KMS-11 (cell line): Measurements from ENCODE around the gene RRN3.
"Not testable (repeated sequence)": the region's sequence is repeated elsewhere in the genome, so short reads cannot be mapped to it uniquely, and the experiment has no call there.

ENCODE experiments used
- H2AFZ ChIP-seq: fragments of 200-600 bp; sonication (generic); 2 replicates; pipeline ENCODE4 v1.6.1; 2016; ENCODE audit warnings: antibody characterized with exemption, mixed run types, low read depth
- H3K27ac ChIP-seq: fragments of 200-600 bp; sonication (generic); 2 replicates; pipeline ENCODE4 v1.6.1; 2016; ENCODE audit warnings: mild to moderate bottlenecking, mixed run types
- H3K27me3 ChIP-seq: fragments of 200-600 bp; sonication (generic); 2 replicates; pipeline ENCODE4 v1.6.1; 2017; ENCODE audit warnings: mild to moderate bottlenecking, low read depth, mixed run types, moderate library complexity; ENCODE audit not compliant: insufficient read depth
- H3K36me3 ChIP-seq: fragments of 200-600 bp; sonication (generic); 2 replicates; pipeline ENCODE4 v1.6.1; 2017; ENCODE audit warnings: mild to moderate bottlenecking, mixed run types; ENCODE audit not compliant: insufficient read depth
- H3K4me1 ChIP-seq: fragments of 200-600 bp; sonication (generic); 2 replicates; pipeline ENCODE4 v1.6.1; 2016; ENCODE audit warnings: mild to moderate bottlenecking, low read depth, mixed run types; ENCODE audit not compliant: poor library complexity, severe bottlenecking
- H3K4me2 ChIP-seq: fragments of 200-600 bp; sonication (generic); 2 replicates; pipeline ENCODE4 v1.7.0; 2016; ENCODE audit warnings: mild to moderate bottlenecking, mixed run types
- H3K4me3 ChIP-seq: fragments of 200-600 bp; sonication (generic); IDR thresholded peaks from 2 replicates; pipeline ENCODE4 v1.6.1; 2017; ENCODE audit warnings: low read depth, low read length, mixed read lengths; ENCODE audit not compliant: insufficient read depth
- H3K79me2 ChIP-seq: fragments of 200-600 bp; sonication (generic); 2 replicates; pipeline ENCODE4 v1.6.1; 2016; ENCODE audit warnings: low read depth, mixed run types; ENCODE audit not compliant: insufficient read depth
- H3K9ac ChIP-seq: fragments of 200-600 bp; sonication (generic); 2 replicates; pipeline ENCODE4 v1.6.1; 2016; ENCODE audit warnings: mild to moderate bottlenecking, mixed run types
- H4K20me1 ChIP-seq: fragments of 200-600 bp; sonication (generic); 2 replicates; pipeline ENCODE4 v1.6.1; 2016; ENCODE audit warnings: mild to moderate bottlenecking, mixed run types; ENCODE audit not compliant: insufficient read depth
- CTCF ChIP-seq: fragments of 200-600 bp; sonication (generic); conservative IDR thresholded peaks from 2 replicates; pipeline ENCODE4 v1.6.1; 2017; ENCODE audit warnings: low read depth, mild to moderate bottlenecking, antibody characterized with exemption, low read length, moderate library complexity, mixed read lengths

RRN3 gene

GRCh38 chr16:15031179-15031578, 62.9 kb downstream of the RRN3 start:
- peaks cover 23% of the 10 kb centered on the region for H3K4me1 ChIP-seq
- H2AFZ ChIP-seq: no peak overlapping the region
- H4K20me1 ChIP-seq: no peaks in the 10 kb centered on the region
- no peaks in the 10 kb centered on the region for H3K27me3 ChIP-seq
- H3K27ac ChIP-seq: no peak overlapping the region
- no peak overlapping the region for H3K4me3 ChIP-seq
- no peak for TF ChIP-seq CTCF
- no peak overlapping the region for H3K4me2 ChIP-seq
- H3K79me2 ChIP-seq: no peaks in the 10 kb centered on the region
- no peak overlapping the region for H3K9ac ChIP-seq
- peaks cover 4% of the 10 kb centered on the region; the same call in 1 of the 2 replicates for H3K36me3 ChIP-seq

- not testable (repeated sequence) for H3K79me2 ChIP-seq, H3K9ac ChIP-seq, H3K4me2 ChIP-seq, H4K20me1 ChIP-seq, H2AFZ ChIP-seq, H3K36me3 ChIP-seq, H3K27me3 ChIP-seq, H3K4me3 ChIP-seq, H3K27ac ChIP-seq
- H3K4me1 ChIP-seq: peaks cover 23% of the 10 kb centered on the region
These were observed 64.3 kb downstream of the RRN3 start for GRCh38 chr16:15029749-15030148.

GRCh38 chr16:15028801-15029698, 65.0 kb downstream of the RRN3 start:
- not testable (repeated sequence) for H2AFZ ChIP-seq, H3K27ac ChIP-seq, H3K9ac ChIP-seq, H3K4me2 ChIP-seq, H4K20me1 ChIP-seq, H3K4me3 ChIP-seq, H3K79me2 ChIP-seq, H3K27me3 ChIP-seq, H3K36me3 ChIP-seq
- peaks cover 23% of the 10 kb centered on the region for H3K4me1 ChIP-seq

GRCh38 chr16:15028345-15028715, 65.7 kb downstream of the RRN3 start:
- H3K79me2 ChIP-seq, H3K9ac ChIP-seq, H3K36me3 ChIP-seq, H4K20me1 ChIP-seq, H3K27me3 ChIP-seq, H2AFZ ChIP-seq, H3K27ac ChIP-seq, H3K4me3 ChIP-seq, H3K4me2 ChIP-seq: not testable (repeated sequence)
- peaks cover 22% of the 10 kb centered on the region for H3K4me1 ChIP-seq

- H3K4me1 ChIP-seq: peaks cover 16% of the 10 kb centered on the region
- not testable (repeated sequence) for H3K9ac ChIP-seq, H3K27me3 ChIP-seq
These were observed 66.3 kb downstream of the RRN3 start for GRCh38 chr16:15027503-15028344.

GRCh38 chr16:15027051-15027450, 67.0 kb downstream of the RRN3 start:
- H4K20me1 ChIP-seq: not testable (repeated sequence)

More at GRCh38 chr16:15027503-15028344, 66.3 kb downstream of the RRN3 start:
- H3K4me2 ChIP-seq, H2AFZ ChIP-seq, H4K20me1 ChIP-seq, H3K79me2 ChIP-seq, H3K4me3 ChIP-seq, H3K27ac ChIP-seq, H3K36me3 ChIP-seq: not testable (repeated sequence)

GRCh38 chr16:15025234-15025951, 68.7 kb downstream of the RRN3 start:
- not testable (repeated sequence) for H3K27me3 ChIP-seq, H3K36me3 ChIP-seq, H3K79me2 ChIP-seq, H3K4me1 ChIP-seq, H2AFZ ChIP-seq, H3K4me2 ChIP-seq, H3K4me3 ChIP-seq, H3K27ac ChIP-seq, H3K9ac ChIP-seq, H4K20me1 ChIP-seq

More at GRCh38 chr16:15027051-15027450, 67.0 kb downstream of the RRN3 start:
- not testable (repeated sequence) for H3K4me2 ChIP-seq, H3K9ac ChIP-seq, H3K36me3 ChIP-seq, H3K79me2 ChIP-seq, H3K27ac ChIP-seq, H3K4me3 ChIP-seq, H3K27me3 ChIP-seq, H3K4me1 ChIP-seq, H2AFZ ChIP-seq

- H3K27ac ChIP-seq, H3K36me3 ChIP-seq, H3K9ac ChIP-seq, H4K20me1 ChIP-seq, H3K4me1 ChIP-seq, H3K79me2 ChIP-seq, H3K4me3 ChIP-seq, H3K27me3 ChIP-seq, H3K4me2 ChIP-seq, H2AFZ ChIP-seq: not testable (repeated sequence)
These were observed 69.2 kb downstream of the RRN3 start for GRCh38 chr16:15024858-15025199.
